Activated CD4-positive, alpha-beta T cell treated with anti-CD3 and anti-CD28 coated beads, Interleukin-10, Interleukin-2, amounts not matched to agents 100 ng/mL and 50 ng/mL, durations not matched to agents 16 hours and 8 hours (primary cell): ENCODE measurements around the gene FYCO1.

ENCODE experiments used
- DNase-seq: peaks from one replicate; pipeline ENCODE4 v3.0.0-alpha.2; 2020

Gene FYCO1

DNA sequence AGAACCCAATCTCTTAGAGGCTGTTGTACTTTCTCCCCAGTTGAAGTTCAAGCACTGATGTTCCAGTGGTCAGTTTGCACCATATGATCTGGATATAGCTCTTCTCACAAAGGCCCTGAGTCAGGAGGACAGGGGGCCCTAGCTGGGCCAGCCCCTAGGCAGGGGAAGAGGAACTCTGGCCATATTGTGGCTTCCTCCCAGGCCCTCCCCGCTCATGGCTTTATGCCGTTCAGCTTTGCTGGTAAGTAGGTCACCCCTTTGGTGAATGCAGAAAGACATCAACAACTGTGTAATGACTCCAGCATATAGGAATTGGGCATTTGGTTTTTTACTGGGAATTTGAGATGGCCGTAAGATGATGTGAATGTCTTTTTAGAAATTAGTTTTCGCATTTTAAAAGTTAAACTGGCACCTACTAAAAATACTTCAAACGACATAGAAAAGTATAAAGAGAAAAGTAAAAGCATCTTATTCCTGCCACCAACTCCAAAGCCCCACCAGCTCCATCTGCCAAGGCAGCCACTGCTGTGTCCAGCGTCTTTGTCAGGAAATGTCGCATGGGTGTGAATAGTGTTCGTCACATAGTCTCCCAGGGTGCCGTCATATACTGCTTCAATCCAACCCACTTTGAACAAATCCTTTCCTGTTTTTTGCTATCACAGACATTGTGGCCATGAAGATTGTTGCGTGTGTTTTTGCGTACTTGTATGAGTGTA, 84.0 kb downstream of the FYCO1 start:
- no peak for DNase-seq

- DNase-seq: no peak
Measured at GRCh38 chr3:45910892-45911291, 84.7 kb downstream of the FYCO1 start.

DNA sequence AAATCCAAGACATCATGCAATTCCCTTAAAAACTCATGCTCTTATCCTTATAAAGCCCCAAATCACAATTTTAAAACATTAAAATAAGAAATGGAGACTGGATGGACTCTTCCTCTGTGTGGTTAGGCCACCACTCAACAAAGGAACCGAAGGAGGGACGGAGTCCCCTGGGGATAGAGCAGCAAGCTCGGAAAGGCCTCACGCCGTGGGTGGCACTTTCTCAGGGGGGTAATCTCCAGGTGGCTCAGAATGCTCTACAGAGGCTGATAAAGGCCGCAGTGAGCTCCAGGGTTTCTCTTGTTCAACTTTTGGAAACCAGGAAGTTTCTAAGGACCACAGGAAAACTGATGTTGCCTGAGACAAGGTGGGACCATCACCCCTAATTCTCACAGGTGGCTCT, 86.1 kb downstream of the FYCO1 start:
- DNase-seq: no peak

DNA sequence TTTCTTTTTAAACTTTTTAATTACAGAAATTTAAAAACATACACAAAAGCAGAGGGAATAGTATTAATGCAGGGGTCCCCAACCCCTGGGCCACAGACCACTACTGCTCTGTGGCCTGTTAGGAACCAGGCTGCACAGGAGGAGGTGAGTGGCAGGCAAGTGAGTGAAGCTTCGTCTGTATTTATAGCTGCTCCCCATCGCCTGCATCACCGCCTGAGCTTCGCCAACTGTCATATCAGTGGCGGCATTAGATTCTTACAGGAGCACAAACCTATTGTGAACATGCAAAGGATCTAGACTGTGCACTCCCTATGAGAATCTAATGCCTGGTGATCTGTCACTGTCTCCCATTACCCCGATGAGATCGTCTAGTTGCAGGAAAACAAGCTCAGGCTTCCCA, 86.9 kb downstream of the FYCO1 start:
- no peak for DNase-seq

GRCh38 chr3:45907769-45908705, 87.6 kb downstream of the FYCO1 start:
- peak; percentile 17 for DNase-seq

- no peak for DNase-seq
Measured at GRCh38 chr3:45906681-45907407, 88.8 kb downstream of the FYCO1 start.

DNA sequence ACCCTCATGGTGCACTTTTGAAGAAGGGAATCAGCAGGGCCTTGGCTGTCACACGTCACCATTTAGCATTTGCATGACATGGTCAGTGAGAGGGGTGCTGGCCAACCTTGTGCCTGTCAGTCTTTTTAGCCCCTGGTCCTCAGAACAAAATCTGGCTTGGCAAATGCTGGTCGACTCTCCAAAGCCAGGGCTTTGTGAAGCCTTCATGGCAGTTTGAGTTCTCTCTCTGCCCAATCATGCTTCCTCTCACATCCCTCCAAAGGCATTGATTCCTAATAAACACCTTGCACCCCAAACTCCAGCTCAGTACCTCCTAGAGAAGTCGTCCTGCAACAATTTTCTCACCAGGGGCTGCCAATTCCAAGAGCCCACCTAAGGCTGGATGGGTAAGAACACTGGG, 89.9 kb downstream of the FYCO1 start:
- DNase-seq: no peak

GRCh38 chr3:45904931-45905330, 90.7 kb downstream of the FYCO1 start:
- DNase-seq: no peak

- no peak for DNase-seq
Measured at GRCh38 chr3:45896956-45897355, 98.7 kb downstream of the FYCO1 start.

GRCh38 chr3:45895686-45896468, 99.7 kb downstream of the FYCO1 start:
- DNase-seq: no peak

DNA sequence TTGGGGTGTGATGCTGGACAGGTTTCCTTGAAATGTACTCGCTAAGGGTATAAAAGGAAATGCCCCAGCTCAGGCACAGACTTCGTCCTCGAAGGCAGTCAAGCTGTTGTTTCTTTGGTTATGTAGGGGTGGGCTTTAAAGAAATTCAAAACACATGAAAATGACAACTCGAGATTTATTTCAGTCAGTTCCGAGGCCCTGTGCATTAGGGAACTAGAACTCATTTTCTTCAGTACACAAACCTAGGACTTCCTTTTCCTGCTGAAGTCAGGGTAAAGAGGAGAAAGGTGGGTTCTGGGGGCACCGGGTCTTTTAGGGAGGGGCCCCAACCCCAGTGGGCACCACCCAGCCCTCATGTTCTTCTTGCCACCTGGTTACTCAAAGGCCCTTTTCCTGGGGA, 101.6 kb downstream of the FYCO1 start:
- DNase-seq: no peak

DNA sequence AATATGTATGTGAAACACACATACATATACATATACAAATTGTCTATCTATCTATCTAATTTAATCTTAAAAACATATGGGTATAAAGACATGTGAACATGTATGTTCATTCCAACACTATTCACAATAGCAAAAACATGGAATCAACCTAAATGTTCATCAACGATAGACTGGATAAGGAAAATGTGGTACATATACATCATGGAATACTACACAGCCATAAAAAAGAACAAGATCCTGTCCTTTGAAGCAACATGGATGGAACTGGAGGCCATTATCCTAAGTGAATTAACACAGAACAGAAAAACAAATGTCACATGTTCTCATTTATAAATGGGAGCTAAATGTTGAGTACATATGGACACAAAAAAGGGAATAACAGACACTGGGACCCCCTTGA, 103.5 kb downstream of the FYCO1 start:
- no peak for DNase-seq

- DNase-seq: no peak
Measured at GRCh38 chr3:45890405-45890804, 105.2 kb downstream of the FYCO1 start.

DNA sequence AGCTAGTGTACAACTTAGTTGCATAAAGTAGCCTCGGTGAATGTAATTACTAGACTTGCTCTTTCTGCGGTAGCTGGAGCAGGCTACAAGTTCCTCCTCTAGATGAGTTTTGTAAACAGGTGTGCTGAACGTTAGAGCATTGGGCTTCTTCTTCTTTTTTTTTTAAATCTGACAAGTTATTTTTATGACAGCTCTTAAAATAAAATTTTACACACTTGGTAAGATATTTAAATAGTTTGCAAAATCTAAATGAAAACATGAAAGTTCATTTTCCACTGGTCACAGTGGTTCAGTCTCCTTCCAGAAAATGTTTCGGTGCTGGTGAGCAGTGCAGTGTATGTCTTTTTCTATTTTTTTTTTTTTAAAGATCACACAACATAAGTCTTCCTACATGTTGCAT, 106.3 kb downstream of the FYCO1 start:
- no peak for DNase-seq

- no peak for DNase-seq
Measured at GRCh38 chr3:45887759-45888511, 107.7 kb downstream of the FYCO1 start.

DNA sequence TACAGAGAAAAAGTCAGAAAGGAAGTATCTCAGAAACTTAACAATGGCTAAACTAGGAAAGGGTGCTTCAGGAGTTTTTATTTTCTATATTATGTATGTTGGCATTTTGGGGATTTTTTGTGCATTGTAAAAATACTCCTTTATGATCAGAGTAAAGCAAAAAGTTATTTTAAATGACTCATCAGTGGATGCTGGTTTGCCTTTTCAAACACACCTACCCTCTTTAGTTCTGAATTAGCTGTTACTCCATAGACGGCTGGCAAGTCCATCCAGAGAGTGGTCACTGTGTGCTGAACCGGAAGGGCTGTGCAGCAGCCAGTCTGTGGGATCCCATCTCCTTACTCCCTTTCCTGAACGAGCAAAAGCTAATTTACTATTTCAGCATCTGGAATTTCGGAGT, 108.3 kb downstream of the FYCO1 start:
- no peak for DNase-seq

- DNase-seq: no peak
Measured at GRCh38 chr3:45885979-45886705, 109.5 kb downstream of the FYCO1 start, which contains the start of gene CCR9. Gene CCR9, plus strand, starts transcription at chr3:45886543. Its CDS starts 8,391 bp downstream, at chr3:45894934.

DNA sequence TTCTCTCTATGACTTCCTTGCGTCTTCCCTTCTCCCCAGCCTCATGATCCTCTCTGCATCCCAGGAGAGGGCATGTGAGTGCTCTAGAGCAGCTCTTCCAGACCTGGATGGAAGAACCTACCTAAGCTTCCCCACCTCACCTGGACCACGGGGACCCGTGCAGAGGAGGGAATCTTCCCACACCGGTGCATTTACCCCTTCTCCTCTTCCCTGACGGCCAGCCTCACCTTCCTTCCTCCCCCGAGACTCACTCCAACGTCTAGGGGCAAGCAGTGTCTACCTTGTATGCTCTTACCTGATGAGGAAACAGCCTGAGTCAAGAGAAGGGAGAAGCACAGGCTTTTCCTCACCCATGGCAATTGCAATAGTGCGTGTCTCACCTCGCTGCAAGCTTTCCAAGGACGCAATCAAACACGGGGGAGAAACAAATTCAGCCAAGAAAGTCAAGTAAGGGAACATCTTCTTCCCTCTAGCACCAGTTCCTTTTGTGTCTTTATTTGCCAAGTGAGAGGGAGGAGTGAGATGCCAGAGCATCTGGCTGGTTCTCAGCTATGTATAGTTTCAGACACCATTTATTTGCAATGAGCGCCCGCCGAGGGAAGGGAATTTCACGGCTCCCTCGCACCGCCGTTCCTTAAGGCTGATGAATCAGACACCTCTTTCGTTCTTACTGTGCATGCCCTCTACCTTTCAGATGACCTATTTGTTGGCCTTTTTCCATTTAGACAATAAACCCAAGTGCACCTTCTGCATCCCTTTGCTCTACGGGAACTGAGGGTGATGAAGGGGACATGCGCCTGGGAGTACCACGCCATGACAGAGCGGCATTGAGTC, 111.0 kb downstream of the FYCO1 start:
- DNase-seq: peak; percentile 16

- DNase-seq: peak; percentile 20
Measured at GRCh38 chr3:45881078-45882022, 114.3 kb downstream of the FYCO1 start.
